K562 (cell line): ENCODE results near the gene GULP1. TPM values are rescaled to one million over a fixed set of nuclear protein-coding genes. Genes with fewer than 3 reads are reported as not detected.

Source experiments
- ATAC-seq: fragments of 200-7000 bp; cut with Tn5 transposase; 3 replicates; pipeline ENCODE4 v1.9.1; 2020; ENCODE audit warnings: moderate library complexity
- BruUV-seq: library from RNA; stranded (reverse); fragments of 400-500 nt; replicated peaks from 2 replicates; lab custom pipeline; 2021; lab: Mats Ljungman, UMichigan
- CTCF ChIA-PET: fragments of 300-600 bp; formaldehyde crosslinking; extraction: SDS; loops from one replicate; lab custom pipeline; 2021; ENCODE audit warnings: low intra/inter-chr PET ratio; lab: Yijun Ruan, JAX
- POLR2A ChIA-PET: fragments of 300-600, 350-650 bp; sonication (Branson Sonifier 250); formaldehyde crosslinking; extraction: SDS; loops from one replicate; lab custom pipeline; 2021; ENCODE audit warnings: antibody characterized with exemption, inconsistent platforms; lab: Yijun Ruan, JAX
- DNase-seq, 4 experiments: peaks; one replicate each; pipeline versions ENCODE4 v3.0.0 to v3.0.0-alpha.2; 2011 to 2018; ENCODE audit warnings: low spot score in 3 of 4, mixed read lengths in 3 of 4; ENCODE audit errors: extremely low read depth in 1 of 4
- FAIRE-seq: peaks from 2 replicates; lab custom pipeline; 2011; peaks lifted over from hg19 to GRCh38; lab: Jason Lieb, UNC
- H2AFZ ChIP-seq: 2 replicates; pipeline ENCODE4 v1.6.0; 2011; ENCODE audit warnings: low read depth, low read length, control low read depth, inconsistent platforms
- H3K27ac ChIP-seq: fragments of 200-600 bp; 3 replicates; pipeline ENCODE4 v1.8.0; 2011; ENCODE audit warnings: low read depth, mild to moderate bottlenecking, control low read depth, inconsistent platforms, low read length, moderate library complexity, mixed read lengths; ENCODE audit errors: extremely low read depth
- H3K27me3 ChIP-seq, 2 experiments: fragments of 300-600 bp in 1 of 2; 2 replicates in 1 of 2; 3 replicates in 1 of 2; pipeline versions ENCODE4 v1.6.0 to v1.8.0; 2011; ENCODE audit warnings: inconsistent platforms in 2 of 2, low read length in 2 of 2, mild to moderate bottlenecking in 1 of 2, mixed read lengths in 1 of 2, moderate library complexity in 1 of 2; ENCODE audit not compliant: control insufficient read depth in 2 of 2, insufficient read depth in 2 of 2
- H3K36me3 ChIP-seq: fragments of 300-600 bp; 3 replicates; pipeline ENCODE4 v1.8.0; 2011; ENCODE audit warnings: mild to moderate bottlenecking, low read length, inconsistent platforms; ENCODE audit not compliant: control insufficient read depth, insufficient read depth
- H3K4me1 ChIP-seq, 2 experiments: fragments of 200-600 bp in 1 of 2; replicated peaks in 1 of 2; 2 replicates in 1 of 2; 3 replicates in 1 of 2; pipeline versions ENCODE4 v1.5.1 to v1.8.0; 2011; ENCODE audit warnings: inconsistent platforms in 2 of 2, low read length in 2 of 2, mild to moderate bottlenecking in 1 of 2, mixed read lengths in 1 of 2, moderate library complexity in 1 of 2; ENCODE audit not compliant: control insufficient read depth in 2 of 2, insufficient read depth in 2 of 2
- H3K4me2 ChIP-seq: 2 replicates; pipeline ENCODE4 v1.6.1; 2011; ENCODE audit warnings: low read length, control low read depth, inconsistent platforms, mixed read lengths; ENCODE audit not compliant: insufficient read depth
- H3K4me3 ChIP-seq: fragments of 200-600 bp; sonication (generic), shearing (Covaris generic); 2 replicates; pipeline ENCODE4 v1.5.1; 2016; ENCODE audit warnings: control low read depth, inconsistent platforms
- H3K79me2 ChIP-seq: fragments of 200-600 bp; 3 replicates; pipeline ENCODE4 v1.8.0; 2011; ENCODE audit warnings: low read length, inconsistent platforms; ENCODE audit not compliant: control insufficient read depth, insufficient read depth
- H3K9ac ChIP-seq, 2 experiments: 2 replicates each; pipeline versions ENCODE4 v1.6.0 to v1.6.1; 2011; ENCODE audit warnings: low read depth in 2 of 2, low read length in 2 of 2, control low read depth in 1 of 2, inconsistent platforms in 1 of 2, mild to moderate bottlenecking in 1 of 2, mixed read lengths in 1 of 2; ENCODE audit not compliant: insufficient read depth in 1 of 2
- H3K9me1 ChIP-seq: one replicate; pipeline ENCODE4 v1.6.0; 2011; ENCODE audit warnings: inconsistent platforms, mild to moderate bottlenecking, low read length, moderate library complexity; ENCODE audit not compliant: control insufficient read depth, insufficient read depth
- H3K9me3 ChIP-seq: replicated peaks from 2 replicates; pipeline ENCODE4 v1.5.1; 2011; ENCODE audit warnings: low read depth, low read length, inconsistent platforms; ENCODE audit not compliant: control insufficient read depth, insufficient read depth
- H4K20me1 ChIP-seq: replicated peaks from 2 replicates; pipeline ENCODE4 v1.6.1; 2011; ENCODE audit warnings: low read length, inconsistent platforms, mixed read lengths; ENCODE audit not compliant: control insufficient read depth, insufficient read depth
- ATF3 ChIP-seq, 2 experiments: fragments of 450-650 bp in 1 of 2; sonication (generic) in 1 of 2; formaldehyde crosslinking in 1 of 2; IDR thresholded peaks in 1 of 2; conservative IDR thresholded peaks in 1 of 2; 2 replicates each; pipeline versions ENCODE4 v1.6.1 to v1.8.1; 2016 to 2023; ENCODE audit warnings: mild to moderate bottlenecking in 2 of 2, moderate library complexity in 2 of 2, inconsistent platforms in 1 of 2, missing genetic modification reagents in 1 of 2
- BCLAF1 ChIP-seq, 2 experiments: fragments of 450-650 bp in 1 of 2; IDR thresholded peaks; 2 replicates each; pipeline ENCODE4 v1.6.1; 2011 to 2017; ENCODE audit warnings: low read depth in 2 of 2, antibody characterized with exemption in 1 of 2, borderline replicate concordance in 1 of 2, low read length in 1 of 2, mild to moderate bottlenecking in 1 of 2, mixed read lengths in 1 of 2; ENCODE audit not compliant: control insufficient read depth in 1 of 2
- BRD4 ChIP-seq: fragments of 200-600 bp; sonication (generic); IDR thresholded peaks from 2 replicates; pipeline ENCODE4 v1.6.1; 2017; ENCODE audit warnings: inconsistent platforms
- GTF2F1 ChIP-seq: IDR thresholded peaks from 2 replicates; pipeline ENCODE4 v1.6.1; 2011; ENCODE audit warnings: low read depth, low read length, improper control_type of control experiment
- ILF3 ChIP-seq: fragments of 450-650 bp; IDR thresholded peaks from 2 replicates; pipeline ENCODE4 v1.6.1; 2018; ENCODE audit warnings: antibody characterized with exemption, mild to moderate bottlenecking, moderate library complexity, borderline replicate concordance
- MCM3 ChIP-seq: fragments of 450-650 bp; IDR thresholded peaks from 2 replicates; pipeline ENCODE4 v1.6.1; 2016
- NR2F6 ChIP-seq: fragments of 450-650 bp; formaldehyde crosslinking; IDR thresholded peaks from 2 replicates; pipeline ENCODE4 v1.4.0; 2020; ENCODE audit warnings: mild to moderate bottlenecking
- PTBP1 ChIP-seq: fragments of 200-400 bp; formaldehyde crosslinking; IDR thresholded peaks from 2 replicates; pipeline ENCODE4 v1.6.1; 2017; ENCODE audit warnings: low read depth, low read length
- SMARCE1 ChIP-seq: fragments of 450-650 bp; IDR thresholded peaks from 2 replicates; pipeline ENCODE4 v1.7.1; 2016; ENCODE audit warnings: mild to moderate bottlenecking
- ZBTB11 ChIP-seq, 3 experiments: fragments of 200-800 bp in 1 of 3; fragments of 250-450 bp in 1 of 3; fragments of 450-650 bp in 1 of 3; sonication (Bioruptor Pico) in 1 of 3; sonication (Bioruptor generic) in 1 of 3; formaldehyde crosslinking in 1 of 3; IDR thresholded peaks; 2 replicates each; pipeline versions ENCODE4 v1.6.1 to v1.8.0; 2016 to 2022; ENCODE audit warnings: mild to moderate bottlenecking in 2 of 3, missing genetic modification characterization in 2 of 3, missing compliant biosample characterization in 1 of 3, moderate library complexity in 1 of 3
- ZNF133 ChIP-seq: fragments of 250-450 bp; sonication (Bioruptor Pico); IDR thresholded peaks from 2 replicates; pipeline ENCODE4 v1.4.0; 2020; ENCODE audit warnings: mild to moderate bottlenecking
- ZNF354B ChIP-seq: fragments of 250-450 bp; sonication (Bioruptor Pico); IDR thresholded peaks from 2 replicates; pipeline ENCODE4 v1.4.0; 2020
- WGBS: fragments of 100-300 bp; shearing (Covaris generic); methylation state at CpG from one replicate; pipeline ENCODE4 v1.1.6; 2016; ENCODE audit warnings: low coverage, mixed read lengths; ENCODE audit not compliant: insufficient coverage; ENCODE audit errors: missing lambda C conversion rate; 5-methylcytosine and 5-hydroxymethylcytosine counted together
- in situ Hi-C: fragments of 300-500 bp; cut with MboI; formaldehyde crosslinking; loops from 4 replicates; pipeline ENCODE4 v1.15.0; 2018; ENCODE audit warnings: inconsistent platforms, mixed read lengths
- intact Hi-C: fragments of 100-400 bp; cut with micrococcal nuclease; formaldehyde crosslinking; loops from 2 replicates; pipeline ENCODE4 v1.14.2; 2022
- polyA plus RNA-seq, 8 experiments: library from polyadenylated mRNA; depleted of rRNA in 4 of 8; stranded (reverse) in 5 of 8; unstranded in 3 of 8; fragments of >200 nt; fragmentation: Nextera tagmentation in 2 of 8; fragmentation: Illumina TruSeq in 1 of 8; extraction: Ambion mirVana in 2 of 8; extraction: Trizol in 1 of 8; gene quantifications; 2 replicates each; pipeline versions ENCODE4 v1.2.1 to v1.2.3, GENCODE V29; 2011 to 2014; ENCODE audit warnings: inconsistent platforms in 1 of 8, missing spikeins in 1 of 8
- total RNA-seq, 7 experiments: library from RNA; depleted of rRNA in 6 of 7; stranded (reverse); fragments of >200 nt in 6 of 7; fragmentation: Illumina TruSeq in 2 of 7; extraction: Trizol in 2 of 7; gene quantifications; 2 replicates each; pipeline versions ENCODE4 v1.2.1 to v1.2.3, GENCODE V29; 2011 to 2021; ENCODE audit warnings: low replicate concordance in 1 of 7

GULP1 gene
- total and polyA plus RNA-seq, 9 of the 15 experiments (the other 6 are each of a cell fraction or from before 2014, with no cell fraction given), result 8.5 to 25.3 (median 19.5) TPM

- no peak overlapping the region for H2AFZ ChIP-seq
- H3K27me3 ChIP-seq, result no peaks in the 10 kb centered on the region
- H3K4me1 ChIP-seq, result peaks cover 0 to 2% of the 10 kb centered on the region in 2 experiments; a peak in 1 of 5 replicates
- CTCF ChIA-PET, result no interaction called here
- FAIRE-seq (no peak), DNase-seq (no peak), ATAC-seq (no peak)
- H3K9me3 ChIP-seq, result peaks cover 3% of the 10 kb centered on the region; the same call in 1 of the 2 replicates
- H3K4me2 ChIP-seq, result no peak overlapping the region
- no peaks in the 10 kb centered on the region for H3K9me1 ChIP-seq
- H3K9ac ChIP-seq, result no peak overlapping the region
- H4K20me1 ChIP-seq, result no peaks in the 10 kb centered on the region; the same call in 1 of the 2 replicates
- 100% methylated on average over 1 of the region's 1 CpG for WGBS
- intact Hi-C loops, result no loop called here
- H3K27ac ChIP-seq, result no peak overlapping the region
- BruUV-seq, result no TSS peak
- peaks cover 6% of the 10 kb centered on the region; the same call in 1 of the 3 replicates for H3K36me3 ChIP-seq
- H3K4me3 ChIP-seq, result no peak overlapping the region
- POLR2A ChIA-PET, result no interaction called here
- in situ Hi-C loops, result no loop called here
- peaks cover 6% of the 10 kb centered on the region; the same call in 2 of the 3 replicates for H3K79me2 ChIP-seq
- TF ChIP-seq NR2F6 (CRISPR knock-in tag), result no peak
- TF ChIP-seq BCLAF1 (IDR thresholded peaks at IDR 0.05; ENCODE audit: borderline replicate concordance in 1 of 2, control insufficient read depth in 1 of 2, low read depth in 2 of 2, low read length in 1 of 2), result no peak
- no peak for TF ChIP-seq BRD4
- TF ChIP-seq ATF3 (IDR thresholded peaks at IDR 0.05), result 0 out of 2 replicates have a peak, but pooled peaks have one; percentile 28
- no peak for TF ChIP-seq ATF3 (CRISPR knock-in tag; conservative IDR thresholded peaks at IDR 0.05)
- TF ChIP-seq ZNF133 (CRISPR knock-in tag), result no peak
- no peak for TF ChIP-seq PTBP1
- no peak for TF ChIP-seq ZNF354B (CRISPR knock-in tag)
- no peak for TF ChIP-seq ZBTB11 (CRISPR knock-in tag; IDR thresholded peaks at IDR 0.05)
- TF ChIP-seq MCM3, result no peak
- 0 out of 2 replicates have a peak, but pooled peaks have one; percentile 20 for TF ChIP-seq SMARCE1
- no peak for TF ChIP-seq ILF3
- no peak for TF ChIP-seq GTF2F1
Measured at GRCh38 chr2:188381614-188382013, 89.9 kb downstream of the GULP1 start.
